Activated T-cell treated with anti-CD3 and anti-CD28 coated beads for 24 hours (primary cell): ENCODE results near the gene PXDN.

ENCODE experiments used
- DNase-seq: peaks from one replicate; pipeline ENCODE4 v3.0.0-alpha.2; 2020; ENCODE audit warnings: low read depth

The PXDN gene

GRCh38 chr2:1664076-1664605 lies 80.2 kb downstream of the PXDN start:
- no peak for DNase-seq

GRCh38 chr2:1663621-1664020 lies 80.7 kb downstream of the PXDN start:
- no peak for DNase-seq

- DNase-seq: no peak
Observed at GRCh38 chr2:1662606-1663180, 81.6 kb downstream of the PXDN start.

GRCh38 chr2:1661891-1662605 lies 82.3 kb downstream of the PXDN start:
- no peak for DNase-seq

GRCh38 chr2:1660656-1661640 lies 83.4 kb downstream of the PXDN start:
- no peak for DNase-seq

GRCh38 chr2:1659951-1660565 lies 84.3 kb downstream of the PXDN start:
- DNase-seq: no peak

GRCh38 chr2:1658394-1659151 lies 85.7 kb downstream of the PXDN start:
- no peak for DNase-seq

- DNase-seq: no peak
Observed at GRCh38 chr2:1656961-1657841, 87.1 kb downstream of the PXDN start.

- DNase-seq: no peak
Observed at GRCh38 chr2:1656326-1656960, 87.9 kb downstream of the PXDN start.

GRCh38 chr2:1655461-1655860 lies 88.9 kb downstream of the PXDN start:
- no peak for DNase-seq

- DNase-seq: no peak
Observed at GRCh38 chr2:1654696-1655374, 89.5 kb downstream of the PXDN start.

GRCh38 chr2:1653956-1654695 lies 90.2 kb downstream of the PXDN start:
- no peak for DNase-seq

- no peak for DNase-seq
Observed at GRCh38 chr2:1652034-1652790, 92.1 kb downstream of the PXDN start.

- DNase-seq: no peak
Observed at GRCh38 chr2:1651121-1652033, 92.9 kb downstream of the PXDN start.

- DNase-seq: no peak
Observed at GRCh38 chr2:1650085-1650872, 94.0 kb downstream of the PXDN start.
